GM18867 (cell line): Measurements from ENCODE around the gene HLCS.

Source experiments
- ATAC-seq: cut with Tn5 transposase; IDR thresholded peaks from one replicate; pipeline ENCODE4 v1.9.1; 2021; ENCODE audit warnings: mild to moderate bottlenecking, moderate library complexity; ENCODE audit not compliant: unreplicated experiment

Gene HLCS

DNA sequence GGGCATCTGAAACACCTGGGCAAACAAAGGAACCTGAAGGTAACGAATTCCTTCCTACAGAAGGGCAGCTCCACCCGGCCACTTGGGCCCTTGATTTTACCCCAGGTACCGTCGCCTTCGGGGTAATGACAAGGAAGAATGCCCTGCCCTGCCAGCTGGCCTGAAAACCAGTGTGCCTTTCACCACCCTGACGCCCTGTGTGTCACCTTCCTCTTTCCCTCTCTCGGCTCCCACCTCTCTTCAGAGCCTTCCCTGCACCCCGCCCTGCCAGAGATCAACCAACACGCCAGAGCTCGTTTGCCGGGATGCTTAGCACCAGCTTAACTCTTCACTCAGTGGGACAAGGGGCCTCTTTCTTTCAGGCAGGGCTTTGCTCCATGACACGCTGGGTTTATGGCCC, 181.5 kb downstream of the HLCS start:
- no peak for ATAC-seq

GRCh38 chr21:36783612-36784374, 182.7 kb downstream of the HLCS start:
- ATAC-seq, result no peak

GRCh38 chr21:36780861-36781260, 185.6 kb downstream of the HLCS start:
- ATAC-seq, result no peak

- no peak for ATAC-seq
Observed at GRCh38 chr21:36776981-36777617, 189.4 kb downstream of the HLCS start.

GRCh38 chr21:36773995-36774394, 192.5 kb downstream of the HLCS start:
- no peak for ATAC-seq

DNA sequence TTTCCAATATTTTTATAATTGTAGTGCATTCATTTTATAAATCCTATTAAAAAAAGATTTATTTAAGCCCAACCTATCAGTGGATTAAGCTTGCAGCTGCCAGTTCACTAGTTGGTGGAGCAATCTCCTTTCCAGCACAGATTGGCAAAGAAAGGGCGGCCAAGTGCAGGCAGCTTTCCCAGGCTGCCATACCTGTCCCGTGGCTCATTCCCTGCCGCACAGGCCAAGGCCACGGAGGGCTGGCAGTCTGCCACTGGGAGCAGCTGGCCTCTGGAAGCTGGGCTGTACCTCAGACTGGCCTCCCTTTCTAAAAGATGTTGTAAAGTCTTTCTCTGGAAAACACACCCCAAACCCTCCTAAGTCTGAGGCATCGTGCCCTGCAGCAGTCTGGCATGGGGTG, 193.4 kb downstream of the HLCS start:
- ATAC-seq, result no peak

DNA sequence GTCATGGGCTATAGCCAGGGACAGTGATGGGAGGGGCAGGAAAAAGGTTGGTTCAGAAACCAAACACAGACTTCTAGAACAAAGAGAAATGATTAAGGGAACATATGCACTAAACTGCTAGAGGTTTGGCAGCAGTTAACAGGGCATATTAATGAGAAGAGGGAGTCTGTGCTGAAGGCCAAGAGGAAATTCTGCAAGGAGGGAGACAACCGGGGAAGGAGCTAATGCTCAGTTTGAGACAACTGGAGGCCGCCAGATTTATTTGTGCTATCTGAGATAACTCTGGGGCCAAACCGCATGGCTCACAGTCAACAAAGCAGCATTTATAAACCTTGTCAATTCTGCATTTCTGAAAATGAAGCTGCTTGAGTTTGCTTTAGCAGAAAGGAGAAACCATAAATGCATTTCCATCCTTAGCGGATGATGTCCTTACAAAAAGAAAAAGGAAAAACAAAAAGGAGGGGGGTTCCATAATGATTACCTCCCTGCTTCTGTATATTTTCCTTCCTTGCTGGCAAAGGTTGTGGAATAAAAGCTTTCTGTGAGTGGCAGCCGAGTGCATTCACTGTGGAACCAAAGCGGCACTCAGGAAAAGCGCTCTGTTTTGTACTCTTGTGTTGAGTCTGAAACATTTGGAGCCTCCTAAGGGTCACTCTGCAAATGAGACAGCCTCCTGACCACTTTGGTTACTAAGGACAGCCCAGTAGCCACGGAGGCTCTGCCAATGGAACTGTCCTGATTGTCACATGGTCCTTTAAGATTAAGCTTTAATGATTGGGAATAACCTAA, 197.2 kb downstream of the HLCS start:
- ATAC-seq, result no peak

- ATAC-seq, result no peak
Observed at GRCh38 chr21:36768496-36768895, 198.0 kb downstream of the HLCS start.

DNA sequence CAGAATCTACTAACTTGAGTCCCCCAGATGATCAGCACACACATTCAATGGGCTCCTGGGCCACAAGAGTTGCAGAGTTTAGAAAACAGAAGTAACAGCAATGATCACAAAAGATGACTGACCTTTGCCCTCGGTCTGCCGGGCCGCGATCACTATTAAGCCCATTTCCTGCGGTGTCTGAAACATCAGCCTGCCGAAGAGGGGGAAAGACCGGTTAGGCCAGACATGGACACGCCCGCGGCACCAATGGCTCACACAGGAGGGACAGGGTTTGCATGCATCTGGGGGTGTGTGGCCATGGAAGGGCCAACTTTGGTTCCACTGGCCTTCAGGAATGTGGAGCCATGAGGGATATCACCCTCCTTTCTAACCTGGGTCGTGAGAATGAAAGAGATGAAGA, 199.4 kb downstream of the HLCS start:
- ATAC-seq, result no peak

DNA sequence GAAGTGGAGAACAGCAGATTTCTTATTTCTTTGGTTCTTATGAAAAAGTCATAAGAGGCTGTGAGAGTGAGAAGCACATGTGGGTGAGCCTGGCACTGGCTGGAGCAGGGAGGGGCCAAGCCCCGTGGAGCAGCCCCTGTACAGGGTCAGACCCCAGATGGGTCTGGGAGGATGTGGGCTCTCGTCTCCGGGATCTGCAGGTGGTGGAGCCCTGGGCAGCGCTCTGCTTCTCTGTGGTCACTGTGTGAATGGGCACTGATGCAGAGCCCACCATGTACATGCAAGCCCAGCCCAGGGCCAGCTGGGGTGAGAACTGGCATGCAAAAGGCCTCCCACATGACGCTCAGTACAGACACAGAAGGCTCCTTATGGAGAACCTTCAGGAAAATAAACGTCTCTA, 200.0 kb downstream of the HLCS start:
- no peak for ATAC-seq

- ATAC-seq, result no peak
Observed at GRCh38 chr21:36765229-36765628, 201.2 kb downstream of the HLCS start.

GRCh38 chr21:36763305-36763704, 203.2 kb downstream of the HLCS start:
- ATAC-seq, result no peak

DNA sequence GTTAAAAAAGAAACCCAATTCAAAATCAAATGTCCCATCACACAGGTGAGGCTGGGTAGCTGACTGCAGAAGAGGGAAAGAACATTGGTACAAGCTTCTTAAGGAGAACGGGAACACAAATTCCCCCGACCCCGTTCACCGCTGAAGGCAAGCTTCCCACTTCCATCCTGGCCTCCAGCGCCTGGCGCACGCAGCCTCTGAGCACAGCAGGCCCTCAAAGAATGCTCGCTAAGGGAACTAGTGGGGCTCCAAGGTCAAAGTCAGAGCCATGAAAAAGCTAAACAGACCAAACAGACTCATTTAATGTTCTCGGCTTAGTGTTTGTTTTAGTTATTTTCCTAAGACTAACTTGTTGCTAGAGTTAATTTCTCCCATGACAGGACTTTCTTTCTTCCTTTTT, 203.8 kb downstream of the HLCS start:
- ATAC-seq, result no peak

- no peak for ATAC-seq
Observed at GRCh38 chr21:36761685-36762084, 204.8 kb downstream of the HLCS start.

DNA sequence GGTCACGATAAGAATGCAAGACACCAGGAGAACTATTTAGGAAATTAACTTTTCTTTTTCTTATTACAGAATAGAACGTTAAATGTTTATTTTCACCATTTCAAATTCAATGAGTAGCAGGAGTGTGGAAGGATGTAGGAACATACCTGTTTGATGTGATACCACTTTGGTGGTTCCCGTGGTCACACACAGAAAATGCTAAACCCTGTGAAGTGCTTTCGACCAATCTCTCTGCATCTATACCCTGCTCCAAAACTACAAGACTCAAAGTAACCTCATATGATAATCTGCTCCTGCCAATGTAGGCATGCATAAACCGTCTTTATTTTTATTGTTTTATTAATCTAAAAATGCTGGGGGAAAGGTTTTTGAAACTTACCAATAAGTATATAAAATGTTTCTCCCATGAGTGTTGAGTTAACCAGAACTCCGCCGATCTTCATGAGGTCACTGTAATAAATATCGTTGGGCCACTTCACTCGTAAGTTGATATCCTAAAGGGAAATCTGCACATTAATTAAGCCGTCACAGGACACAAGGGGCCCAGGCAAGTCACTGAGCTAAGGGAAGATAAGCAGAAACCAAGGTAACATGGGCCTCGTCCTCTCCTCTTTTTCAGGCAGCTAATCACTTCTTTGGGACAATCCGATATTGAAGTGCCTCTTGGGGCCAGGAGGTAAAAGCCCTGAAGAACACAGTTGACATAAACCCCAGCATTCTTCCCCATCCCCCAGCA, 207.0 kb downstream of the HLCS start:
- ATAC-seq, result no peak

DNA sequence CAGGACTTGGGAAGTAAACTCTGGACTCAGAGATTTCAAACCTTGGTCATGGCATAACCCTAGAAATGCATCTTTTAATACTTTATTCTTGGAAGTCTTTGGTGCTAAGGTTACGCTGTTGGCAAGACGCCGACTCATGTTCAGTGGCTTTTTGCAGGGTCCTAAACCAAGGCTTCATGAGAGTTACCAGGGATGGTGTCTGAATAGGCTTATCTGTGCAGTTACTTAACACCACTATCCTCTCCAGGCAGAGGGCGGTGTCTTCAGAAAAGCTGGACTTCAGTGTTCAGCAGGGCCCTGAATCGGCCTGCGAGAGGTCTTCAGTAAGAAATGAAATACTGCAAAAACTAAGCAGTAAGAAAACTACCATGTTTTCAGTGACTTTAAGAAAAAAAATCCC, 209.3 kb downstream of the HLCS start:
- no peak for ATAC-seq

DNA sequence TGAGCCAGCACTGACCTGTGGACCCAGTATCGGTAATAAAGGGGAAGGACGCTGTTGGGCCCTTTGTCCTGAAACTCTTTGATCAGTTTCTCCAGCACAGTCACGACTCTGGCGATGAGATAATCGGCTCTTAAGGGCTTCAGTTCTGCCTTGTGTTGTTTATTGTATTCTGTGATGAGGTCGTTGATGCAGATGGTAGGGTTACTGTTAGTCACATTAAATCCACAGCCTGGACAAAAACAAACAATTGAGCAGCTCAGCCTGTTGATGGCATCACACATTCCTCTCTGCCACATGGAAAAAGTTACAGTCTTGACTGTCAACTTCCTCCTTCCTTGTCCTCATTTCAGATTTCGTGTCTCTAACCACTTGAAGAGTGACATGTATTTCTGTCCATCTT, 209.9 kb downstream of the HLCS start:
- no peak for ATAC-seq

DNA sequence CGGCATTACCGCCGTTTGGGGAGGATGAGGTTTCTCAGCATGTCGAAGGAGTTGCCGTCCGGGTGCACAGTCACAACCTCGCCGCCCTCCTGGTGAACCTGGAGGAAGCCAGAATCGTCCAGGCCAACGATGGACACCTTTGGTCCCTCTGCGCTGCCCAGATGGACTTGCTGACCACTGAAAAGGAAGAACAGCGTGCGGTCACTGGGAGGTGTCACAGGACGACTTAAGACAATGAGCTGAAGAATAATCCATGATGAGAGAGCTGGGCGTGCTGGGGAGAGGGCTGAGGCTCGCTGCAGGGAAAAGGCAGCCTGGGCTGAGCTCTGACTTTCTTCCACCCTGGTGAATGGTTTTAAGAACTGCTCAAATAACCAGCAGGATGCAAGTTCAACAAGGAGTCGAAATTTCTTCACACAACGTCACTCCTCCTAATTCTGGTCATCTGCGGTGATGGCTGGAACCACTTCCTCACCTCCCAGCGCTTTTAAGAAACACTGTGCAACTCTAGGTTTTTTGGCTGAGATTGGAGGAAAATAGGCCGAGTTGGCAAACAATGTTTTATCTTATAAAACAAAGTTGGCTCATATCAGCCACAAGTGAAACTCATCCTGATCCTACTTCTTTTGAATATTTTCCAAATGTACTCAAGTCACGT, 212.1 kb downstream of the HLCS start:
- no peak for ATAC-seq

GRCh38 chr21:36753556-36753955, 212.9 kb downstream of the HLCS start:
- no peak for ATAC-seq

DNA sequence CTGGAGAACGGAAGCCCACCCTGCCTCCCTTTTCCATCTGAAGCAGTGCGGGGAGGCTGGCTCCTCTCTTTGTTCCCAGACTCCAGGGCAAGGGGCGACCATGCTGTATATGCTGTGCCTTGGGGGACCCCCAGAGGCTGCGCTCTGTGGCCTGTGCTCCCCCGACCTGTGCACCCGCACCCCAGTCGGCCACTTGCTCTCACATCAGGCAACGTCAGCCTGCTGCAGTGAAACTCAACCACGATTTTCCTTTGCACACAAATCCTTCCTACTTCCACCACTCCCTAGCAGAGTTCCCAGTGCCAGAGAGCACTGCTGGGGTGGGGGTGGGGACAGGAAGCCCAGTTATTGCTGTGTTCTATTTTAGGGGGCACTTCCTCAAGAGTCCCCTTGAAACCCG, 215.1 kb downstream of the HLCS start:
- ATAC-seq, result no peak

DNA sequence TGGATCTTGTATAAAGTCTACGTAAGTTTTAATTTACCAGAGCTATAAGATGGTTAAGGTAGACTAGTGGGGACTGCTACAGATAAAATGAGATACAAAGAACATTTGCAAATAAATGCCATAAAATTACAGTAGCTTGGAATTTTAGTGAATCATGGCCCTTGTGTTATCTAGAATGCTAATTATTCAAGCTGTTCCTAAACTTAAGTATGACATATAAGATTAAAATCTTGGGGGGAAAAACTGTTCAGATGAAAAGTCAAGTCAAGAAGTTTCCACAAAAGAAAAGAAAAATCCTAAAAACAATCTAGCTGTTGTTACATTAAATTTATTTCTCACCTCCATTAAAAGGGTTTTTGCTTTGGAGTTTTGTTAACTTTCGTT, 215.9 kb downstream of the HLCS start:
- ATAC-seq, result no peak
